K562 (cell line): ENCODE measurements around the gene RAMAC. TPM values are rescaled to one million over a fixed set of nuclear protein-coding genes. Genes with fewer than 3 reads are reported as not detected.

ENCODE experiments used
- polyA plus RNA-seq, 8 experiments: library from polyadenylated mRNA; depleted of rRNA in 4 of 8; stranded (reverse) in 5 of 8; unstranded in 3 of 8; fragments of >200 nt; fragmentation: Nextera tagmentation in 2 of 8; fragmentation: Illumina TruSeq in 1 of 8; extraction: Ambion mirVana in 2 of 8; extraction: Trizol in 1 of 8; gene quantifications; 2 replicates each; pipeline versions ENCODE4 v1.2.1 to v1.2.3, GENCODE V29; 2011 to 2014; ENCODE audit warnings: inconsistent platforms in 1 of 8, missing spikeins in 1 of 8
- total RNA-seq, 7 experiments: library from RNA; depleted of rRNA in 6 of 7; stranded (reverse); fragments of >200 nt in 6 of 7; fragmentation: Illumina TruSeq in 2 of 7; extraction: Trizol in 2 of 7; gene quantifications; 2 replicates each; pipeline versions ENCODE4 v1.2.1 to v1.2.3, GENCODE V29; 2011 to 2021; ENCODE audit warnings: low replicate concordance in 1 of 7
- TF ChIP-seq, protein P1 (sequence below): fragments of 450-650 bp; IDR thresholded peaks from 2 replicates; pipeline ENCODE4 v1.6.1; 2016; ENCODE audit warnings: mild to moderate bottlenecking, moderate library complexity
- TF ChIP-seq, protein P2 (sequence below): fragments of 450-650 bp; formaldehyde crosslinking; conservative IDR thresholded peaks from 2 replicates; pipeline ENCODE4 v1.4.0; 2022; ENCODE audit warnings: mild to moderate bottlenecking, missing genetic modification characterization

The RAMAC gene
- total and polyA plus RNA-seq, 9 of the 15 experiments (the other 6 are each of a cell fraction or from before 2014, with no cell fraction given) = 26.9 to 108 (median 38.4) TPM

DNA sequence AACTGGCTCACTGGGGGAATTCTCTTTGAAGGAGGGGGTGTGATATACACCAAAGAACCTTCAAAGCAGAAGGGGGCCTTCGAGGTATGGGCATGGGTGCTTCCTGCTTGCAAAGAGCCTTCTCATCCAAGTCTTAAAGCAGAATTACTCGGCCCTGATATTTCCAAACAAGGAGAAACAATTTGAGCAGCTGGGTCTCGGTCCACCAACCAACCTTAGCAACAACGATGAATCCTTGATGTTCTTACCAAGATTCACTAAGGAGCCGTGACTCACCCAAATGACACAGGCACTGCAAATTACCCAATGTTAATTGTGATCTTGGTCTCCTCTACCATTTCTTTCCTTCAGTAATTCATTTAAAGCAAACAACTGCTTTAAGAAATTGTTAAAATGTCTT is 41.2 kb upstream of the RAMAC start (continued):
- TF ChIP-seq, protein P1, sequence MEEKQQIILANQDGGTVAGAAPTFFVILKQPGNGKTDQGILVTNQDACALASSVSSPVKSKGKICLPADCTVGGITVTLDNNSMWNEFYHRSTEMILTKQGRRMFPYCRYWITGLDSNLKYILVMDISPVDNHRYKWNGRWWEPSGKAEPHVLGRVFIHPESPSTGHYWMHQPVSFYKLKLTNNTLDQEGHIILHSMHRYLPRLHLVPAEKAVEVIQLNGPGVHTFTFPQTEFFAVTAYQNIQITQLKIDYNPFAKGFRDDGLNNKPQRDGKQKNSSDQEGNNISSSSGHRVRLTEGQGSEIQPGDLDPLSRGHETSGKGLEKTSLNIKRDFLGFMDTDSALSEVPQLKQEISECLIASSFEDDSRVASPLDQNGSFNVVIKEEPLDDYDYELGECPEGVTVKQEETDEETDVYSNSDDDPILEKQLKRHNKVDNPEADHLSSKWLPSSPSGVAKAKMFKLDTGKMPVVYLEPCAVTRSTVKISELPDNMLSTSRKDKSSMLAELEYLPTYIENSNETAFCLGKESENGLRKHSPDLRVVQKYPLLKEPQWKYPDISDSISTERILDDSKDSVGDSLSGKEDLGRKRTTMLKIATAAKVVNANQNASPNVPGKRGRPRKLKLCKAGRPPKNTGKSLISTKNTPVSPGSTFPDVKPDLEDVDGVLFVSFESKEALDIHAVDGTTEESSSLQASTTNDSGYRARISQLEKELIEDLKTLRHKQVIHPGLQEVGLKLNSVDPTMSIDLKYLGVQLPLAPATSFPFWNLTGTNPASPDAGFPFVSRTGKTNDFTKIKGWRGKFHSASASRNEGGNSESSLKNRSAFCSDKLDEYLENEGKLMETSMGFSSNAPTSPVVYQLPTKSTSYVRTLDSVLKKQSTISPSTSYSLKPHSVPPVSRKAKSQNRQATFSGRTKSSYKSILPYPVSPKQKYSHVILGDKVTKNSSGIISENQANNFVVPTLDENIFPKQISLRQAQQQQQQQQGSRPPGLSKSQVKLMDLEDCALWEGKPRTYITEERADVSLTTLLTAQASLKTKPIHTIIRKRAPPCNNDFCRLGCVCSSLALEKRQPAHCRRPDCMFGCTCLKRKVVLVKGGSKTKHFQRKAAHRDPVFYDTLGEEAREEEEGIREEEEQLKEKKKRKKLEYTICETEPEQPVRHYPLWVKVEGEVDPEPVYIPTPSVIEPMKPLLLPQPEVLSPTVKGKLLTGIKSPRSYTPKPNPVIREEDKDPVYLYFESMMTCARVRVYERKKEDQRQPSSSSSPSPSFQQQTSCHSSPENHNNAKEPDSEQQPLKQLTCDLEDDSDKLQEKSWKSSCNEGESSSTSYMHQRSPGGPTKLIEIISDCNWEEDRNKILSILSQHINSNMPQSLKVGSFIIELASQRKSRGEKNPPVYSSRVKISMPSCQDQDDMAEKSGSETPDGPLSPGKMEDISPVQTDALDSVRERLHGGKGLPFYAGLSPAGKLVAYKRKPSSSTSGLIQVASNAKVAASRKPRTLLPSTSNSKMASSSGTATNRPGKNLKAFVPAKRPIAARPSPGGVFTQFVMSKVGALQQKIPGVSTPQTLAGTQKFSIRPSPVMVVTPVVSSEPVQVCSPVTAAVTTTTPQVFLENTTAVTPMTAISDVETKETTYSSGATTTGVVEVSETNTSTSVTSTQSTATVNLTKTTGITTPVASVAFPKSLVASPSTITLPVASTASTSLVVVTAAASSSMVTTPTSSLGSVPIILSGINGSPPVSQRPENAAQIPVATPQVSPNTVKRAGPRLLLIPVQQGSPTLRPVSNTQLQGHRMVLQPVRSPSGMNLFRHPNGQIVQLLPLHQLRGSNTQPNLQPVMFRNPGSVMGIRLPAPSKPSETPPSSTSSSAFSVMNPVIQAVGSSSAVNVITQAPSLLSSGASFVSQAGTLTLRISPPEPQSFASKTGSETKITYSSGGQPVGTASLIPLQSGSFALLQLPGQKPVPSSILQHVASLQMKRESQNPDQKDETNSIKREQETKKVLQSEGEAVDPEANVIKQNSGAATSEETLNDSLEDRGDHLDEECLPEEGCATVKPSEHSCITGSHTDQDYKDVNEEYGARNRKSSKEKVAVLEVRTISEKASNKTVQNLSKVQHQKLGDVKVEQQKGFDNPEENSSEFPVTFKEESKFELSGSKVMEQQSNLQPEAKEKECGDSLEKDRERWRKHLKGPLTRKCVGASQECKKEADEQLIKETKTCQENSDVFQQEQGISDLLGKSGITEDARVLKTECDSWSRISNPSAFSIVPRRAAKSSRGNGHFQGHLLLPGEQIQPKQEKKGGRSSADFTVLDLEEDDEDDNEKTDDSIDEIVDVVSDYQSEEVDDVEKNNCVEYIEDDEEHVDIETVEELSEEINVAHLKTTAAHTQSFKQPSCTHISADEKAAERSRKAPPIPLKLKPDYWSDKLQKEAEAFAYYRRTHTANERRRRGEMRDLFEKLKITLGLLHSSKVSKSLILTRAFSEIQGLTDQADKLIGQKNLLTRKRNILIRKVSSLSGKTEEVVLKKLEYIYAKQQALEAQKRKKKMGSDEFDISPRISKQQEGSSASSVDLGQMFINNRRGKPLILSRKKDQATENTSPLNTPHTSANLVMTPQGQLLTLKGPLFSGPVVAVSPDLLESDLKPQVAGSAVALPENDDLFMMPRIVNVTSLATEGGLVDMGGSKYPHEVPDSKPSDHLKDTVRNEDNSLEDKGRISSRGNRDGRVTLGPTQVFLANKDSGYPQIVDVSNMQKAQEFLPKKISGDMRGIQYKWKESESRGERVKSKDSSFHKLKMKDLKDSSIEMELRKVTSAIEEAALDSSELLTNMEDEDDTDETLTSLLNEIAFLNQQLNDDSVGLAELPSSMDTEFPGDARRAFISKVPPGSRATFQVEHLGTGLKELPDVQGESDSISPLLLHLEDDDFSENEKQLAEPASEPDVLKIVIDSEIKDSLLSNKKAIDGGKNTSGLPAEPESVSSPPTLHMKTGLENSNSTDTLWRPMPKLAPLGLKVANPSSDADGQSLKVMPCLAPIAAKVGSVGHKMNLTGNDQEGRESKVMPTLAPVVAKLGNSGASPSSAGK = no peak
- TF ChIP-seq, protein P2, sequence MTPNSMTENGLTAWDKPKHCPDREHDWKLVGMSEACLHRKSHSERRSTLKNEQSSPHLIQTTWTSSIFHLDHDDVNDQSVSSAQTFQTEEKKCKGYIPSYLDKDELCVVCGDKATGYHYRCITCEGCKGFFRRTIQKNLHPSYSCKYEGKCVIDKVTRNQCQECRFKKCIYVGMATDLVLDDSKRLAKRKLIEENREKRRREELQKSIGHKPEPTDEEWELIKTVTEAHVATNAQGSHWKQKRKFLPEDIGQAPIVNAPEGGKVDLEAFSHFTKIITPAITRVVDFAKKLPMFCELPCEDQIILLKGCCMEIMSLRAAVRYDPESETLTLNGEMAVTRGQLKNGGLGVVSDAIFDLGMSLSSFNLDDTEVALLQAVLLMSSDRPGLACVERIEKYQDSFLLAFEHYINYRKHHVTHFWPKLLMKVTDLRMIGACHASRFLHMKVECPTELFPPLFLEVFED = no peak
- TF ChIP-seq, all 486 proteins: peak for 0
